Gastroesophageal sphincter (tissue), 4 donors: Measurements from ENCODE around the gene LRRC1. TPM values are rescaled to one million over a fixed set of nuclear protein-coding genes. Genes with fewer than 3 reads are reported as not detected.

Experiments used
- ATAC-seq: fragments of 150-250 bp; one replicate; pipeline ENCODE4 v1.9.1; 2016; ENCODE audit warnings: mild to moderate bottlenecking, moderate library complexity
- H3K27ac ChIP-seq, 4 donors: fragments of 200-600 bp; sonication (generic) in 3 of 4; 1 replicate in 3 of 4; 2 replicates in 1 of 4; pipeline ENCODE4 v1.5.1; 2016 to 2019
- H3K27me3 ChIP-seq: fragments of 200-600 bp; sonication (generic); one replicate; pipeline ENCODE4 v1.5.1; 2019
- H3K36me3 ChIP-seq, 2 donors: fragments of 200-600 bp; sonication (generic); one replicate each; pipeline ENCODE4 v1.5.1; 2019; ENCODE audit warnings: control low read depth in 1 of 2
- H3K4me1 ChIP-seq, 3 donors: fragments of 200-600 bp; sonication (generic); 1 replicate in 2 of 3; 2 replicates in 1 of 3; pipeline ENCODE4 v1.5.1; 2016 to 2019; ENCODE audit warnings: control low read depth in 2 of 3
- H3K4me3 ChIP-seq, 2 donors: fragments of 200-600 bp; sonication (generic); one replicate each; pipeline ENCODE4 v1.5.1; 2019; ENCODE audit warnings: mild to moderate bottlenecking in 1 of 2, moderate library complexity in 1 of 2
- H3K9me3 ChIP-seq, 3 donors: fragments of 200-600 bp; sonication (generic); one replicate each; pipeline ENCODE4 v1.5.1; 2017 to 2019; ENCODE audit warnings: control low read depth in 2 of 3
- EP300 ChIP-seq: sonication (generic); formaldehyde crosslinking; IDR thresholded peaks from one replicate; pipeline ENCODE4 v1.6.1; 2017; ENCODE audit warnings: antibody characterized with exemption, mild to moderate bottlenecking
- POLR2A ChIP-seq, 2 donors: fragments of 450-650 bp; IDR thresholded peaks; one replicate each; pipeline ENCODE4 v1.6.1; 2017; ENCODE audit warnings: antibody characterized with exemption in 2 of 2, mild to moderate bottlenecking in 2 of 2, moderate library complexity in 1 of 2
- POLR2AphosphoS5 ChIP-seq: sonication (generic); formaldehyde crosslinking; IDR thresholded peaks from one replicate; pipeline ENCODE4 v1.6.1; 2017; ENCODE audit warnings: antibody characterized with exemption
- WGBS, 2 donors: methylation state at CpG; one replicate each; pipeline ENCODE4 v1.1.5; 2018; ENCODE audit warnings: low coverage in 1 of 2; 5-methylcytosine and 5-hydroxymethylcytosine counted together
- total RNA-seq, 4 donors: library from RNA; depleted of rRNA; stranded (reverse); fragments of >200 nt; gene quantifications; one replicate each; pipeline ENCODE4 v1.1.0, GENCODE V29; 2016
- TF ChIP-seq, protein P1 (sequence below), 4 experiments: fragments of 200-600 bp in 2 of 4; fragments of 450-650 bp in 2 of 4; sonication (generic) in 1 of 4; IDR thresholded peaks; one replicate each; pipeline ENCODE4 v1.5.1; 2017 to 2019; ENCODE audit warnings: antibody characterized with exemption in 4 of 4, mild to moderate bottlenecking in 2 of 4, moderate library complexity in 2 of 4

LRRC1 gene
- total RNA-seq, 4 donors from 2014 or later, result 12.4 to 28.3 (median 15.5) TPM

DNA sequence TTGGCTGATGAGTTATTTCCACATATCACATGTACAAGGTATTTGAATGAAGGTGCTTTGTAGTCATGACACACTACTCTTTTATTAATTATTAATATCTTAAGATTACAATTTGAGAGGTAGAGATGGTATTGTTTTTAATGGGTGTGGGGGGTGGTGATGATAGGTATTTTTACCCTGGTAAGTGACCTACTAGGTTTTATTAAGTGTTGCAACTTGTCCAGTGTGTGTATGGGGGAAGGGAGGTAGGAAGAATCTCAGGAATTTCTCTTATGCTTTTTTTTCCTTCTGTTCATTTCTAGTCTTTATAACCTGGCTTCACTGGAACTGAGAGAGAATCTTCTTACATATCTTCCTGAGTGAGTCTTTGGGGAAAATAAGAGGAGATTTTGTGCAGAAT is 101.4 kb downstream of the LRRC1 start:
- no peak overlapping the region for H3K4me3 ChIP-seq
- peaks cover 0 to 26% of the 10 kb centered on the region in 2 donors for H3K36me3 ChIP-seq
- H3K27ac ChIP-seq, result no peak overlapping the region
- peaks cover 0 to 27% (median 5%) of the 10 kb centered on the region in 3 donors for H3K4me1 ChIP-seq
- H3K9me3 ChIP-seq, result no peaks in the 10 kb centered on the region
- no peaks in the 10 kb centered on the region for H3K27me3 ChIP-seq
- no peak for ATAC-seq
- no peak for TF ChIP-seq POLR2A (IDR thresholded peaks at IDR 0.05)
- no peak for TF ChIP-seq POLR2AphosphoS5
- TF ChIP-seq, protein P1, sequence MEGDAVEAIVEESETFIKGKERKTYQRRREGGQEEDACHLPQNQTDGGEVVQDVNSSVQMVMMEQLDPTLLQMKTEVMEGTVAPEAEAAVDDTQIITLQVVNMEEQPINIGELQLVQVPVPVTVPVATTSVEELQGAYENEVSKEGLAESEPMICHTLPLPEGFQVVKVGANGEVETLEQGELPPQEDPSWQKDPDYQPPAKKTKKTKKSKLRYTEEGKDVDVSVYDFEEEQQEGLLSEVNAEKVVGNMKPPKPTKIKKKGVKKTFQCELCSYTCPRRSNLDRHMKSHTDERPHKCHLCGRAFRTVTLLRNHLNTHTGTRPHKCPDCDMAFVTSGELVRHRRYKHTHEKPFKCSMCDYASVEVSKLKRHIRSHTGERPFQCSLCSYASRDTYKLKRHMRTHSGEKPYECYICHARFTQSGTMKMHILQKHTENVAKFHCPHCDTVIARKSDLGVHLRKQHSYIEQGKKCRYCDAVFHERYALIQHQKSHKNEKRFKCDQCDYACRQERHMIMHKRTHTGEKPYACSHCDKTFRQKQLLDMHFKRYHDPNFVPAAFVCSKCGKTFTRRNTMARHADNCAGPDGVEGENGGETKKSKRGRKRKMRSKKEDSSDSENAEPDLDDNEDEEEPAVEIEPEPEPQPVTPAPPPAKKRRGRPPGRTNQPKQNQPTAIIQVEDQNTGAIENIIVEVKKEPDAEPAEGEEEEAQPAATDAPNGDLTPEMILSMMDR (IDR thresholded peaks at IDR 0.05), result no peak
- TF ChIP-seq EP300, result no peak

DNA sequence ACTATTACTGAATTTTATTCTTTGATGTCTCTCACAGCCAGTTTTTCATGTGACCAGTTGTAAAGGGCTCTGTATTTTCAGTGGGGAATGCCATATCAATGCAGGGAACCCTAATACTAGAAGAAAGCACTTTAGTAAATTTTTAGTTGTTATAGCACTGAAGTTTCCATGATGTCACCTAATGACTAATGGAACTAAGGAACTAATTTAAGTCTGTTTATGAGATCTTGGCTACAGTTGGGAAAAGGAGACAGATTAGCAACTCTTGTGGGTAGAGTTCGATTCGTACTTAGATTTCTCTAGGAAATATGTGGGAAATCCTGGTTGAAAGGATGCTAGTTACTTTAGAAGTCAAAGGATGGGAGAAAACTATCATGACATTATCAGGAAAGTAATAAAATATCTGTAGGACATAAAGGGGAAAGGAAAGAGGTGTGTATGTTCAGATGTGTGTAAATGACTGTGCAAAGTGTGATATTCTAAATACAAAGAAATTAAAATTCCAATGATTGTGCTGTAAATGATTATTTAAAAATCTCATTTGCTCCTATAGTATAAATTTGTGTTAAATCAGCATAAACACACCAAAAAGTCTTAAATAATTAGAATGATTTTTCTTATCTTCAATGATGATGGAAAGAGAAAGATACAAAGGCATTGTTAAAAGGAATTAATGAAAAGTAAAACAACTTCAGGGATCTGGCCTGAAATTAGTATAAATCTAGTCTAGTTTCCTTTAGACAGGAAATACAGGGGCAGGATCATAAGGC is 103.4 kb downstream of the LRRC1 start:
- ATAC-seq, result no peak
- 36 to 54% methylated on average over 2 of the region's 2 CpGs for WGBS, 2 donors
- Histone ChIP-seq H3K36me3 (peaks cover 0 to 42% of the 10 kb centered on the region in 2 donors), H3K4me1 (peaks cover 0 to 27% (median 5%) of the 10 kb centered on the region in 3 donors), H3K4me3 (no peak overlapping the region), H3K27me3 (no peaks in the 10 kb centered on the region), H3K27ac (peak overlapping the region in 2 of 4 donors; percentile 0 to 41), H3K9me3 (no peaks in the 10 kb centered on the region)
- TF ChIP-seq POLR2AphosphoS5 (no peak), POLR2A (IDR thresholded peaks at IDR 0.05) (no peak), EP300 (no peak)
- TF ChIP-seq, protein P1 (IDR thresholded peaks at IDR 0.05), result no peak

DNA sequence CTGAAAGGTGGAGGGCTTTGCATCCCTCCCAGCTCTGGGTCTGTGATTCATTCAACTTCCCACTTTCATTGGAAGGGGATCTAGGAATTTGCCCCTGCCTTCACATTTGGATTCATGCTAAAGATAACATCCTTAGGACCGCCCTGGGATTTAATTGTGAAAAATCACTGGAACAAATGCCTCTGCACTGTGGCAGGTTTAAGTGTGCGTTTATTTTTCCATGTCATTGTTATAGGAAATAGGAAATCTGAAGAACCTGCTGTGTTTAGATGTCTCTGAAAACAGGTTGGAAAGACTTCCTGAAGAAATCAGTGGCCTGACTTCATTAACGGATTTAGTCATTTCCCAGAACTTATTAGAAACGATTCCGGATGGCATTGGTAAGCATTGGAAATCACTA is 104.7 kb downstream of the LRRC1 start:
- Histone ChIP-seq H3K4me3 (no peak overlapping the region), H3K27ac (peak overlapping the region in 1 of 4 donors; percentile 21), H3K27me3 (no peaks in the 10 kb centered on the region), H3K36me3 (peaks cover 0 to 54% of the 10 kb centered on the region in 2 donors), H3K4me1 (peaks cover 0 to 27% (median 5%) of the 10 kb centered on the region in 3 donors), H3K9me3 (no peaks in the 10 kb centered on the region)
- no peak for ATAC-seq
- TF ChIP-seq POLR2A (IDR thresholded peaks at IDR 0.05), result no peak
- TF ChIP-seq, protein P1 (IDR thresholded peaks at IDR 0.05), result no peak
- TF ChIP-seq EP300, result no peak
- no peak for TF ChIP-seq POLR2AphosphoS5
- 71 to 74% methylated on average over 4 to 5 of the region's 5 CpGs for WGBS, 2 donors

DNA sequence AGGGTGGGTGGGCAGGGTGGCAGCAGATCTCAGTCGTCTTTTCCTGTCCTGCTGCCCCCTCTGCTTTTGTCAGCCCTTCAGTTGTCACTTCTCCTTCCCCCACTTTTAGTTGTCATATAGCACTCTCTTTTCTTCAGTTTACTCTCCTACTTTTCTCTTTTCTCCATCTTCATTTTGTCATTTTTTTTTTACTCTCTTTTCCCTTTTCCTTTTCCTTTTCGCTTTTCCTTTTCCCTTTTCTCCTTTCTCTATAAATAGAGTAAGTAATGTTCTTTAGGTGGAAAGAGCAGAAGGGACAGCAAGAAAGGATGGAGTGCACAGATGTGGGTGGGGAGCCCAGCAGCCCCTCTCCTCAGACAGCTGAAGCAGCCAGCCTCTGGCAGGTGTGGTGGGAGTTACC is 108.6 kb downstream of the LRRC1 start:
- no peaks in the 10 kb centered on the region for H3K27me3 ChIP-seq
- no peaks in the 10 kb centered on the region for H3K9me3 ChIP-seq
- H3K36me3 ChIP-seq, result peaks cover 0 to 68% of the 10 kb centered on the region in 2 donors
- ATAC-seq, result no peak
- H3K4me1 ChIP-seq, result peaks cover 0 to 5% (median 0%) of the 10 kb centered on the region in 3 donors
- no peak overlapping the region for H3K27ac ChIP-seq
- no peak overlapping the region for H3K4me3 ChIP-seq
- whole genome bisulfite sequencing, 2 donors, result 96 to 100% methylated on average over 2 of the region's 2 CpGs
- TF ChIP-seq EP300 (no peak), POLR2AphosphoS5 (no peak), POLR2A (IDR thresholded peaks at IDR 0.05) (no peak)
- TF ChIP-seq, protein P1 (IDR thresholded peaks at IDR 0.05), result no peak

DNA sequence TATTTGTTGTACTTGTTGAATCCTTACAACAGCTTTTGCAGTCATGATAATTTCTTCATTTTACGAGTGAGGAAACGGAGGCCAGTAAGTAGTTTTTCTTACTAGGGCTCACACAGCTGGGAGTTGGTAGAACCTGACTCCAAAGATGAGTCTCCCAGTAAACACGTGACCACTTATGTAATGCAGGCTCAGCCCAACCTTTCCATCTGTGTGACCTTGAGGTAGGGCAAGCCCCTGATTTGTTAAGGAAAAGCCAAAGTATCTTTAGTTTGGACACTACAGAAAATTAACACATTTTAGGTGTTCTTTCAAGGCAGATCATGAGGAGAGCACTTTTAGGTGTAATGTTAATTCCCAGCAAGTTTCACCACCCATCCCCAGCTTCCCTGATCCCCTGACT is 111.3 kb downstream of the LRRC1 start:
- Histone ChIP-seq H3K27ac (no peak overlapping the region), H3K4me1 (no peaks in the 10 kb centered on the region), H3K27me3 (no peaks in the 10 kb centered on the region), H3K4me3 (no peak overlapping the region), H3K36me3 (peaks cover 0 to 48% of the 10 kb centered on the region in 2 donors), H3K9me3 (no peaks in the 10 kb centered on the region)
- no peak for ATAC-seq
- 73 to 78% methylated on average over 3 of the region's 3 CpGs for WGBS, 2 donors
- no peak for TF ChIP-seq EP300
- no peak for TF ChIP-seq POLR2A (IDR thresholded peaks at IDR 0.05)
- TF ChIP-seq, protein P1 (IDR thresholded peaks at IDR 0.05), result no peak
- no peak for TF ChIP-seq POLR2AphosphoS5
